H1 (cell line): Measurements from ENCODE around the gene SLC4A9. TPM values are rescaled to one million over a fixed set of nuclear protein-coding genes. Genes with fewer than 3 reads are reported as not detected.

ENCODE experiments used
- ASH2L ChIP-seq: fragments of 200-600, 300-600 bp; sonication (generic); IDR thresholded peaks from one replicate; pipeline ENCODE4 v1.7.1; 2017; ENCODE audit warnings: low read length
- CHD2 ChIP-seq: IDR thresholded peaks from 2 replicates; pipeline ENCODE4 v1.6.1; 2012; ENCODE audit warnings: low read length, improper control_type of control experiment
- CTBP2 ChIP-seq: IDR thresholded peaks from 2 replicates; pipeline ENCODE4 v1.7.0; 2011; ENCODE audit warnings: borderline replicate concordance, mild to moderate bottlenecking, moderate library complexity, mixed read lengths, low read length; ENCODE audit not compliant: insufficient read depth, insufficient read length
- CTCF ChIP-seq, 3 experiments: IDR thresholded peaks; 1 replicate in 2 of 3; 2 replicates in 1 of 3; pipeline versions ENCODE4 v1.5.1 to v1.6.1; 2011; ENCODE audit warnings: low read length in 3 of 3, mild to moderate bottlenecking in 3 of 3, inconsistent platforms in 2 of 3, low read depth in 1 of 3, moderate library complexity in 1 of 3; ENCODE audit not compliant: insufficient read depth in 1 of 3; ENCODE audit errors: control extremely low read depth in 1 of 3
- HDAC2 ChIP-seq, 2 experiments: fragments of 300-600 bp in 1 of 2; sonication (generic) in 1 of 2; IDR thresholded peaks; 2 replicates each; pipeline ENCODE4 v1.6.1; 2011 to 2012; ENCODE audit warnings: low read depth in 2 of 2, low read length in 2 of 2, mild to moderate bottlenecking in 2 of 2, moderate library complexity in 2 of 2, borderline replicate concordance in 1 of 2, inconsistent platforms in 1 of 2
- MAX ChIP-seq: IDR thresholded peaks from 2 replicates; pipeline ENCODE4 v1.6.1; 2012; ENCODE audit warnings: inconsistent platforms
- POLR2A ChIP-seq, 2 experiments: IDR thresholded peaks; 1 replicate in 1 of 2; 2 replicates in 1 of 2; pipeline ENCODE4 v1.6.1; 2011; ENCODE audit warnings: low read depth in 2 of 2, low read length in 2 of 2, mild to moderate bottlenecking in 2 of 2; ENCODE audit errors: control extremely low read depth in 1 of 2
- RXRA ChIP-seq: IDR thresholded peaks from 2 replicates; pipeline ENCODE4 v1.6.1; 2011; ENCODE audit warnings: low read depth, mild to moderate bottlenecking, low read length, moderate library complexity; ENCODE audit not compliant: insufficient read depth
- polyA plus RNA-seq, 7 experiments: library from polyadenylated mRNA; depleted of rRNA in 3 of 7; stranded (reverse) in 5 of 7; unstranded in 2 of 7; fragments of >200 nt in 5 of 7; fragments of 200-250 nt in 2 of 7; gene quantifications; 1 replicate in 5 of 7; 2 replicates in 1 of 7; 4 replicates in 1 of 7; pipeline versions ENCODE4 v1.2.1 to v1.2.3, GENCODE V29; 2011 to 2013; ENCODE audit warnings: missing spikeins in 2 of 7, mixed read lengths in 2 of 7
- total RNA-seq: library from RNA; stranded (reverse); fragmentation: NEBNext Ultra II Directional; extraction: Animal tissue kit (Norgen Biotek cat#: 25700); gene quantifications from 2 replicates; pipeline ENCODE4 v1.2.1, GENCODE V29; 2021

The SLC4A9 gene
- total and polyA plus RNA-seq, 2 of the 8 experiments (the other 6 are each of a cell fraction or from before 2014, with no cell fraction given) = 0.15 to 0.28 TPM

DNA sequence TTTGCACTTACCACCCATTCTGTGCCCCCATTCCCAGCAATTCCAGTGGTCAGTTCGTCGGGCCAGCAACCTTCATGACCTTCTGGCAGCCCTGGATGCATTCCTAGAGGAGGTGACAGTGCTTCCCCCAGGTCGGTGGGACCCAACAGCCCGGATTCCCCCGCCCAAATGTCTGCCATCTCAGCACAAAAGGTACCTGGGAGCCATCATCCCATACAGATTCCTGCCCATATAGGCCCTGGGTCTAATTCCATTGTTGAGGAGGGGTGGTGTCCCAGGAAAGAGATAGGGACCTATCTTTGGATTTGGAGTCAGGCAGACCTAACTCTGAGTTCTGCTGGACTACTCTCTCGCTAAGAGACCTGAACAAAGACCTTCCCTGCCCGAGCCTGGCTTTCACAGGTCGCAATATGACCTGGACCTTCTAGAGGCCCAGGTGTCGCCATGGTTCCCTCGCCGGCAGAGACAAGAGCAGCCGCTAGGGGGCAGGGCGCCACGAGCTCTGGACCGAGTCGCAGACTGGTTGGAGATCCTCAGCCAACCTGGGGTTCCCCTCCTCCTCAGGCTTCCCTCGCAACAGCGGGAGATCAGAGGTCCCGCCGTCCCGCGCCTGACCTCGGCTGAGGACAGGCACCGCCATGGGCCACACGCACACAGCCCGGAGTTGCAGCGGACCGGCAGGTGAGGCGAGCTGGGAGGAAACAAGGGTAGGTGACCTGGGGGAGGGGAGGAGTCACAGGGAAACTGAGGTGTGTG is 3.1 kb downstream of the SLC4A9 start (continued):
- no peak for TF ChIP-seq CTBP2
- no peak for TF ChIP-seq CHD2
- no peak; a peak in 1 of 4 replicates for TF ChIP-seq HDAC2 (IDR thresholded peaks at IDR 0.05; ENCODE audit: borderline replicate concordance in 1 of 2, low read depth in 2 of 2, low read length in 2 of 2)
- peak; percentile 66 for TF ChIP-seq ASH2L
- 0 out of 2 replicates have a peak, but pooled peaks have one; percentile 70 for TF ChIP-seq RXRA
- peak in 2 of 3 experiments; percentile 93 to 99; a peak in 3 of 4 replicates for TF ChIP-seq CTCF (IDR thresholded peaks at IDR 0.05; ENCODE audit: control extremely low read depth in 1 of 3, insufficient read depth in 1 of 3, low read depth in 1 of 3, low read length in 3 of 3)
- peak; percentile 91 for TF ChIP-seq MAX
- TF ChIP-seq POLR2A (IDR thresholded peaks at IDR 0.05; ENCODE audit: control extremely low read depth in 1 of 2, low read depth in 2 of 2, low read length in 2 of 2) = peak in 1 of 2 experiments; percentile 62; a peak in 2 of 3 replicates
